HG02981 (cell line): Measurements from ENCODE around the gene PCDHGB6.
A peak's percentile ranks its signal among the peaks of the same experiment; 100 is the strongest.
"Not testable (repeated sequence)": the region's sequence is repeated elsewhere in the genome, so short reads cannot be mapped to it uniquely, and the experiment has no call there.

ENCODE experiments used
- ATAC-seq: cut with Tn5 transposase; IDR thresholded peaks from one replicate; pipeline ENCODE4 v1.9.1; 2021; ENCODE audit warnings: mild to moderate bottlenecking, moderate library complexity; ENCODE audit not compliant: unreplicated experiment

The PCDHGB6 gene

DNA sequence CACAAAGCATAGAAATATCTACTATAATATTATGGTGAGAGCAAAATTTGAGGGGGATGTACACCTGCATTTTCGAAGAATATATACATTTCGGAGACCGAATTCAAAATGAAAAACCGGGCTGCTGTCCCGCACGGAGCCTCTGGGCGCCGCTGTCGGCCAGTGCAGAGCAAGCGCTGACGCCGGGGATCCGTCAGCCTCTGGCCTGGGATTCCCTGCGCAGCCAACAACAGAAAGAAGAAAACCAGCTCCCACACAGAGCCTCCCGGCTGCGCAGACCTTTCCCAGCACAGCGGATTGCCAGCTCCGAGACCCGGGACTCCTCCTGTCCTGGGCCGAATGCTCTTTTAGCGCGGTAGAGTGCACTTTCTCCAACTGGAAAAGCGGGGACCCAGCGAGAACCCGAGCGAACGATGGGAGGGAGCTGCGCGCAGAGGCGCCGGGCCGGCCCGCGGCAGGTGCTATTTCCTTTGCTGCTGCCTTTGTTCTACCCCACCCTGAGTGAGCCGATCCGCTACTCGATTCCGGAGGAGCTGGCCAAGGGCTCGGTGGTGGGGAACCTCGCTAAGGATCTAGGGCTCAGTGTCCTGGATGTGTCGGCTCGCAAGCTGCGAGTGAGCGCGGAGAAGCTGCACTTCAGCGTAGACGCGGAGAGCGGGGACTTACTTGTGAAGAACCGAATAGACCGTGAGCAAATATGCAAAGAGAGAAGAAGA lies at the start of gene PCDHGB6:
PCDHGB6 (plus strand) TSS at position 232 of the 716 bp plus-strand sequence; CDS start at position 414, 182 bp downstream.
- not testable (repeated sequence) for ATAC-seq

DNA sequence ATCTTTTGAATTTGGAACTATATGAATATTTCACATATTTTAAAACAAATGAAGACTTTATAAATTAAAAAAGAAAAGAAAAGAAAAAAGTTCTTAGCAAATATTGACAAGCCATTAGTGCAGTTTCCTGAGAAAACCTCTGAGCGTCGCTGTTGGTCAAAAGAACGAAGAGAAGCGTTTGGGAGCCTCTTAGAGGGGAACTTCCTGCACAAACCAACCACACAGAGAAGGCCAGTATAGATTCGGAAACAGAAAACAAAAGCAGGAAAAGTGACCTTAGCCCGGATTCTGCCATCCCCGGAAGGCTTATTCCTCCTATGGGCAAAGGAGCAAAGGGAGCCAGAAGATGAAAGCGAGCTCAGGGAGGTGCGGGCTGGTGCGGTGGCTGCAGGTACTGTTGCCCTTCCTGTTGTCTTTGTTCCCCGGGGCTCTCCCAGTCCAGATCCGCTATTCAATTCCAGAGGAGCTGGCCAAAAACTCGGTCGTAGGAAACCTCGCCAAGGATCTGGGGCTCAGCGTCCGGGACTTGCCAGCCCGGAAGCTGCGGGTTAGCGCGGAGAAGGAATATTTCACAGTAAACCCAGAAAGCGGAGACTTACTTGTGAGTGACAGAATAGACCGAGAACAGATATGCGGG lies 47.9 kb upstream of the PCDHGB6 start, which contains the start of gene PCDHGB2:
PCDHGB2 (plus strand) TSS at position 205 of the 637 bp plus-strand sequence; CDS start at position 347, 142 bp downstream.
- no peak for ATAC-seq

DNA sequence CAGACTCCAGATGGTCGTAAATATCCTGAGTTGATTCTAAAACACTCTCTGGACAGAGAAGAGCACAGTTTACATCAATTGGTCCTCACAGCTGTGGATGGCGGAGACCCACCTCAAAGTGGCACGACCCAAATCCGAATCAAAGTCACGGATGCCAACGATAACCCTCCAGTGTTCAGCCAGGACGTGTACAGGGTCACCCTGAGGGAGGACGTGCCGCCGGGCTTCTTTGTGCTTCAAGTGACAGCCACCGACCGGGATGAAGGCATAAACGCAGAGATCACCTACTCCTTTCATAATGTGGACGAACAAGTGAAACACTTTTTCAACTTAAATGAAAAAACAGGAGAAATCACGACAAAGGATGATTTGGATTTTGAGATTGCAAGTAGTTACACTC lies 47.1 kb upstream of the PCDHGB6 start:
- no peak for ATAC-seq

DNA sequence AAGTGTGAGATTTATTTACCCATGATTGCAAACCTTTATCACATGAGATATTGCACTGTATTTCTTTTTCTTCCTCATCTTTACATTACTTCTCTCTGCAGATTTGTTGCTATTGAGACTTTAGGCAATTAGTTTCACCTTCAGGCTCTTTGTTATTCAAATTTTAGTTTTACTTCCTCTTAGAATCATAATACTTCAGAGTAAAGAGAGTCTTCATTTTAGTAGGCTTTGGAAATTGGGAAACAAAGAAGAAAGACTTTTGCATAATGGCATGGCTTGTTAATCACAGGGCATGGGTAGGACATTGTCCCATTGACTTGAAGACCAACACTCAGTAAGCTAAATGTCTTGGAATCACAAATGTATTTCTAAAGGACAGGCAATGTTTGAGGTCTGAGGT lies 45.1 kb upstream of the PCDHGB6 start:
- ATAC-seq: no peak

DNA sequence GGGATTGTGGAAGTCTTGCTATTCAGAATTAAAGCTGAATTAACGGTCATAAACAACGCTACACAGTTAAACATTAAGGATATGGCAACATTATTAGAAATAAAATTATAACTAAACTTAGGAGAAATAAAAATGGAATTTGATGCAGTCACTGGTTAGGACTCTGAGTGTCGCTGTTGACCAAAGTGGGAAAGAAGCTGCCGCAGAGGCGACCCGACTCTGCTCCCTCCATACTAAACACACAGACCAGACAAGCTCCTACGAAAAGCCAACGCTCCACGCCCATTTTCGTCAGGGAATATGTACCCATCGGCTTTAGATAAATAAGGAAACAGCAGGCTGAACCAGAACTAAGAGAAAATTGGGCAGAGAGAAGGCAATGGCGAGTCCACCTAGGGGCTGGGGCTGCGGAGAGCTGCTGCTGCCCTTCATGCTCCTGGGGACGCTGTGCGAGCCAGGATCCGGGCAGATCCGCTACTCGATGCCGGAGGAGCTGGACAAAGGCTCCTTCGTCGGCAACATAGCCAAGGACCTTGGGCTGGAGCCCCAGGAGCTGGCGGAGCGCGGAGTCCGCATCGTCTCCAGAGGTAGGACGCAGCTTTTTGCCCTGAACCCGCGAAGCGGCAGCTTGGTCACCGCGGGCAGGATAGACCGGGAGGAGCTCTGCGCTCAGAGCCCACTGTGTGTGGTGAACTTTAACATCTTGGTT lies 43.7 kb upstream of the PCDHGB6 start, which contains the start of gene PCDHGA5:
PCDHGA5 (plus strand) TSS at position 211 of the 709 bp plus-strand sequence; CDS start at position 380, 169 bp downstream.
- ATAC-seq: no peak

DNA sequence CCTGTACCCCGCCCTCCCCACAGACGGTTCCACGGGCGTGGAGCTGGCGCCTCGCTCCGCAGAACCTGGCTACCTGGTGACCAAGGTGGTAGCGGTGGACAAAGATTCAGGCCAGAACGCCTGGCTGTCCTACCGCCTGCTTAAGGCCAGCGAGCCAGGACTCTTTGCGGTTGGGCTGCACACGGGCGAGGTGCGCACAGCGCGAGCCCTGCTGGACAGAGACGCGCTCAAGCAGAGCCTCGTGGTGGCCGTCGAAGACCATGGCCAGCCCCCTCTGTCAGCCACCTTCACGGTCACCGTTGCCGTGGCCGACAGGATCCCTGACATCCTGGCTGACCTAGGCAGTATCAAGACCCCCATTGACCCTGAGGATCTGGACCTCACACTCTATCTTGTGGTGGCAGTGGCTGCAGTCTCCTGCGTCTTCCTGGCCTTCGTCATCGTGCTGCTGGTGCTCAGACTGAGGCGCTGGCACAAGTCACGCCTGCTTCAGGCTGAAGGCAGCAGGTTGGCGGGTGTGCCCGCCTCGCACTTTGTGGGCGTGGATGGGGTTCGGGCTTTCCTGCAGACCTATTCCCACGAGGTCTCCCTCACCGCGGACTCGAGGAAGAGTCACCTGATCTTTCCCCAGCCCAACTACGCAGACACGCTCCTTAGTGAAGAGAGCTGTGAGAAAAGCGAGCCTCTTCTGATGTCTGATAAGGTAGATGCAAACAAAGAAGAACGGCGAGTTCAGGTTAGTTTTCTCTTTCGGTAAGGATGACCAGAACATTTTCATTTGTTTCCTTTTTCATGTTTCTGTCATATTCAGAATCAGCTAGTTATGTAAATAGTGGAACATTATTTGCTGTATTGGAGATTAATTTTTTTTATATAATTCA lies 41.6 kb upstream of the PCDHGB6 start:
- no peak for ATAC-seq

DNA sequence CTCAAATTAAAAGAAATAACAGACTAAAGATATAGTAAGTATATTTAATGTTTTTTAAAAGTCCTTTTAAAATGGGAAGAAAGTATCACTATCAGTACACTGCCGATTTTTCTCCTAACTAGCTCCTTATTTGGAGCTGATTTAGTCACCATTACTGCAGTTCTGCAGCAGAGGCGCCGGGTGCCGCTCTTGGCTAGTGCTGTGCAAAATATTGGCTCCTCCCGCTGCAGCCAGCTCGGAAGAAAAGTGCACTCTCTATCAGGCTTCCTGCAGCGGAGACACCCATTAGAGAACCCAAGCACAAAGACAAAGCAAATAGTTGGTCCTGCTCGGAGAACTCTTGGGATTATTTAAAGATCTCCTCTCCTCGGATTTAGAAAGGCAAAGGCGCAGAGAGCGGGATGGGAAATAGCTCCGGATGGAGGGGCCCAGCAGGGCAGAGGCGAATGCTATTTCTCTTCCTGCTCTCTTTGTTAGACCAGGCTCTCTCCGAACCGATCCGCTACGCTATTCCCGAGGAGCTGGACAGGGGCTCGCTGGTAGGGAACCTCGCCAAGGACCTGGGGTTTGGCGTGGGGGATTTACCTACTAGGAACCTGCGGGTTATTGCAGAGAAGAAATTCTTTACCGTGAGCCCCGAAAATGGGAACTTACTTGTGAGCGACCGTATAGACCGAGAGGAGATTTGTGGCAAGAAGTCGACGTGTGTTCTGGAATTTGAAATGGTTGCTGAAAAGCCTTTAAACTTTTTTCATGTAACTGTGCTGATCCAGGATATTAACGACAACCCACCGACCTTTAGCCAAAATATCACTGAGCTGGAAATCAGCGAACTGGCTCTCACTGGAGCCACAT lies 37.6 kb upstream of the PCDHGB6 start, which contains the start of gene PCDHGB3:
PCDHGB3 (plus strand) TSS at position 249 of the 855 bp plus-strand sequence; CDS start at position 402, 153 bp downstream.
- peak; percentile 84 for ATAC-seq

DNA sequence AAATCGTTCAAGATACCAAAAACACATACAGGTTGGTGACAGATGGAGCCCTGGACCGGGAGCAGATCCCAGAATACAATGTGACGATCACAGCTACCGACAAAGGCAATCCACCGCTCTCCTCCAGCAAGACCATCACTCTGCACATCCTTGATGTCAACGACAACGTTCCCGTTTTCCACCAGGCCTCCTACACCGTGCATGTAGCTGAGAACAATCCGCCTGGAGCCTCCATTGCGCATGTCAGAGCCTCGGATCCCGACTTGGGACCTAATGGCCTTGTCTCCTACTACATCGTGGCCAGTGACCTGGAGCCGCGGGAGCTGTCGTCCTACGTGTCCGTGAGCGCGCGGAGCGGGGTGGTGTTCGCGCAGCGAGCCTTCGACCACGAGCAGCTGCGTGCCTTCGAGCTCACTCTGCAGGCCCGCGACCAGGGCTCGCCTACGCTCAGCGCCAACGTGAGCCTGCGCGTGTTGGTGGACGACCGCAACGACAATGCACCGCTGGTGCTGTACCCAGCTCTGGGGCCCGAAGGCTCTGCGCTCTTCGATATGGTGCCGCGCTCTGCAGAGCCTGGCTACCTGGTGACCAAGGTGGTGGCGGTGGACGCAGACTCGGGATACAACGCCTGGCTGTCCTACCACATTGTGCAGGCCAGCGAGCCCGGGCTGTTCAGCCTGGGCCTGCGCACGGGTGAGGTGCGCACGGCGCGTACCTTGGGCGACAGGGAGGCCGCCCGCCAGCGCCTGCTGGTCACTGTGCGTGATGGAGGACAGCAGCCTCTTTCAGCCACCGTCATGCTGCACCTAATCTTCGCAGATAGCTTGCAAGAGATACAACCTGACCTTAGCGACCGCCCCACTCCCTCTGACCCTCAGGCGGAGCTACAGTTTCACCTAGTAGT lies 36.0 kb upstream of the PCDHGB6 start:
- ATAC-seq: no peak

DNA sequence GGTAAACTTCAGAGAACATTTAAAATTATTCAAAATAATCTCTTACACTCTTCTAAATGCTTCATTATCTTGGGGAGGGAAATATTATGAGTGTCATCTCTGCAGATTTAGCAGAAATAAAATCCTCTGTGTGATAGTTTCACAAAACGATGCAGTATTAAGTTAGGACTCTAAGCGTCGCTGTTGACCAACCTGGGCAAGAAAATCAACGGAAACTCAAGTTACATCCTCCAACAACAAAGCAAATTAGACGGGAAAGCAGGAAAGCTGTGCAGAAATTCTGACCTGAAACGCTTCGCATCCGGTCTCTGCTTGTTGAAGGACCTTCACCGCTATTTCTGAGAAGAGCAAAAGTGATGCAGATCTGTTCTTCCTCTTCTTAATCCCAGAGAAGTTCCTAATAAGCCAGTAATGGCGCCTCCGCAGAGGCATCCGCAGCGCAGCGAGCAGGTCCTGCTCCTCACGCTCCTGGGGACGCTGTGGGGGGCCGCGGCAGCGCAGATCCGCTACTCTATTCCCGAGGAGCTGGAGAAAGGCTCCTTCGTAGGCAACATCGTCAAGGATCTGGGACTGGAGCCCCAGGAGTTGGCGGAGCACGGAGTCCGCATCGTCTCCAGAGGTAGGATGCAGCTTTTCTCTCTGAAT lies 34.0 kb upstream of the PCDHGB6 start, which contains the start of gene PCDHGA6:
PCDHGA6 (plus strand) TSS at position 219 of the 645 bp plus-strand sequence; CDS start at position 412, 193 bp downstream.
- ATAC-seq: no peak

DNA sequence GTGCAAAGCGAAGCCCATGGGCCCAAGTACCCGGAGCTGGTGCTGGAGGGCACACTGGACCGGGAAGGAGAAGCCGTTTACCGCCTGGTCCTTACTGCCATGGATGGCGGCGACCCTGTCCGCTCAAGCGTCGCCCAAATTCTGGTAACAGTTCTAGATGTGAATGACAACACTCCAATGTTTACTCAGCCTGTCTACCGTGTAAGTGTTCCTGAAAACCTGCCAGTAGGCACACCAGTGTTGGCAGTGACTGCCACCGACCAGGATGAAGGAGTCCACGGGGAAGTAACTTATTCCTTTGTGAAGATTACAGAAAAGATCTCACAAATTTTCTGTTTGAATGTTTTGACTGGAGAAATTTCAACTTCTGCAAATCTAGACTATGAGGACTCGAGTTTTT lies 33.2 kb upstream of the PCDHGB6 start:
- ATAC-seq: no peak

DNA sequence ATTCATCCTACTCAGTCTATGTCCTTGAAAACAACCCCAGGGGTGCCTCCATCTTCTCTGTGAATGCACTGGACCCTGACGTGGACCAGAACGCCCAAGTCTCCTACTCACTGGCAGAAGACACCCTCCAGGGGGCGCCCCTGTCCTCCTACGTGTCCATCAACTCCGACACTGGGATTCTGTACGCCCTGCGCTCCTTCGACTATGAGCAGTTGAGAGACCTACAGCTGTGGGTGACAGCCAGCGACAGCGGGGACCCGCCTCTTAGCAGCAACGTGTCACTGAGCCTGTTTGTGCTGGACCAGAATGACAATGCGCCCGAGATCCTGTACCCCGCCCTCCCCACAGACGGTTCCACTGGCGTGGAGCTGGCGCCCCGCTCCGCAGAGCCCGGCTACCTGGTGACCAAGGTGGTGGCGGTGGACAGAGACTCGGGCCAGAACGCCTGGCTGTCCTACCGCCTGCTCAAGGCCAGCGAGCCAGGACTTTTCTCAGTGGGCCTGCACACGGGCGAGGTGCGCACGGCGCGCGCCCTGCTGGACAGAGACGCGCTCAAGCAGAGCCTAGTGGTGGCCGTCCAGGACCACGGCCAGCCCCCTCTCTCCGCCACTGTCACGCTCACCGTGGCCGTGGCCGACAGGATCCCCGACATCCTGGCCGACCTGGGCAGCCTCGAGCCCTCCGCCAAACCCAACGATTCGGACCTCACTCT lies 32.2 kb upstream of the PCDHGB6 start:
- not testable (repeated sequence) for ATAC-seq

DNA sequence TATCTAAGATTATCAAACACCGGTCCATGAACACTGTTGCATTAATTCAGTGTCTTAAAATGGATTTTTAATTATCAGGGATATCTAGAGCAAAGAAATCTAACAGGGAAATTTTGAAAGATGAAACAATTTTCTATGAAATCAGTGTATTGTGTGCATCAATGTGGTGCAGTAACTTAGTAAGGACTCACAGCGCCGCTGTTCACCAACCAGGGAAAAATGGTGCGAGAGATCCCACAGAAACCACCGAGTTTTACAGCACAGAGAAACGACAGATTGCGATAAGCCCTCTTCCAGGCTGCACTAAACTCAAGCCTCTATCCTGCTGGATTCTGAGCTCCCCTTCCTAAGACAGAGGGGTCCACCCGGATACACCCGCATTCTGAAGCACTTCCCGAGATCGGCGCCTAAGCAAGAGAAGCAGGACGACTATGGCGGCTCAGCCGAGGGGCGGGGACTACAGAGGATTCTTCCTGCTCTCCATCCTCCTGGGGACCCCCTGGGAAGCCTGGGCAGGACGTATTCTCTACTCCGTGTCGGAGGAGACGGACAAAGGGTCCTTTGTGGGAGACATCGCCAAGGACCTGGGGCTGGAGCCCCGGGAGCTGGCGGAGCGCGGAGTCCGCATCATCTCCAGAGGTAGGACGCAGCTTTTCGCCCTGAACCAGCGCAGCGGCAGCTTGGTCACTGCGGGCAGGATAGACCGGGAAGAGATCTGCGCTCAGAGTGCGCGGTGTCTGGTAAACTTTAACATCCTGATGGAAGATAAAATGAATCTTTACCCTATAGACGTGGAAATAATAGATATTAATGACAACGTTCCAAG lies 25.1 kb upstream of the PCDHGB6 start, which contains the start of gene PCDHGA7:
PCDHGA7 (plus strand) TSS at position 274 of the 826 bp plus-strand sequence; CDS start at position 432, 158 bp downstream.
- no peak for ATAC-seq

DNA sequence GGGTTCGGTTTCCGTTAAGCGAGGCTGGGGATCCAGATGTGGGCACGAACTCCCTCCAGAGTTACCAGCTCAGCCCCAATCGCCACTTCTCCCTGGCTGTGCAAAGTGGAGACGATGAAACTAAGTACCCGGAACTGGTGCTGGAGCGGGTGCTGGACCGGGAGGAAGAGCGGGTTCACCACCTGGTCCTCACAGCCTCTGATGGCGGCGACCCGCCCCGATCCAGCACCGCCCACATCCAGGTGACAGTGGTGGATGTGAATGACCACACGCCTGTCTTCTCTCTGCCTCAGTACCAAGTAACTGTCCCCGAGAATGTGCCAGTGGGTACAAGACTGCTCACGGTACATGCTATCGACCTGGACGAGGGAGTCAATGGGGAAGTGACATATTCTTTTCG lies 24.5 kb upstream of the PCDHGB6 start:
- ATAC-seq: no peak

DNA sequence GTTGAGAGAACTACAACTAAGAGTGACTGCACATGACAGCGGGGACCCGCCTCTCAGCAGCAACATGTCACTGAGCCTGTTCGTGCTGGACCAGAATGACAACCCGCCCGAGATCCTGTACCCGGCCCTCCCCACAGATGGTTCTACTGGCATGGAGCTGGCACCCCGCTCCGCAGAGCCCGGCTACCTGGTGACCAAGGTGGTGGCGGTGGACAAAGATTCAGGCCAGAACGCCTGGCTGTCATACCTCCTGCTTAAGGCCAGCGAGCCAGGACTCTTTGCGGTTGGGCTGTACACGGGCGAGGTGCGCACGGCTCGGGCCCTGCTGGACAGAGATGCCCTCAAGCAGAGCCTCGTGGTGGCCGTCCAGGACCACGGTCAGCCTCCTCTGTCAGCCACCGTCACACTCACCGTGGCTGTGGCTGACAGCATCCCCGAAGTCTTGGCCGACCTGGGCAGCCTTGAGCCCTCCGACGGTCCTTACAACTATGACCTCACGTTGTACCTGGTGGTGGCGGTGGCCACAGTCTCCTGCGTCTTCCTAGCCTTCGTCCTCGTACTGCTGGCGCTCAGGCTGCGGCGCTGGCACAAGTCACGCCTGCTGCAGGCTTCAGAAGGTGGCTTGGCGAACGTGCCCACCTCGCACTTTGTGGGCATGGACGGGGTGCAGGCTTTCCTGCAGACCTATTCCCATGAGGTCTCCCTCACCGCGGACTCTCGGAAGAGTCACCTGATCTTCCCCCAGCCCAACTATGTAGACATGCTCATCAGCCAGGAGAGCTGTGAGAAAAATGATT lies 23.2 kb upstream of the PCDHGB6 start:
- ATAC-seq: no peak

DNA sequence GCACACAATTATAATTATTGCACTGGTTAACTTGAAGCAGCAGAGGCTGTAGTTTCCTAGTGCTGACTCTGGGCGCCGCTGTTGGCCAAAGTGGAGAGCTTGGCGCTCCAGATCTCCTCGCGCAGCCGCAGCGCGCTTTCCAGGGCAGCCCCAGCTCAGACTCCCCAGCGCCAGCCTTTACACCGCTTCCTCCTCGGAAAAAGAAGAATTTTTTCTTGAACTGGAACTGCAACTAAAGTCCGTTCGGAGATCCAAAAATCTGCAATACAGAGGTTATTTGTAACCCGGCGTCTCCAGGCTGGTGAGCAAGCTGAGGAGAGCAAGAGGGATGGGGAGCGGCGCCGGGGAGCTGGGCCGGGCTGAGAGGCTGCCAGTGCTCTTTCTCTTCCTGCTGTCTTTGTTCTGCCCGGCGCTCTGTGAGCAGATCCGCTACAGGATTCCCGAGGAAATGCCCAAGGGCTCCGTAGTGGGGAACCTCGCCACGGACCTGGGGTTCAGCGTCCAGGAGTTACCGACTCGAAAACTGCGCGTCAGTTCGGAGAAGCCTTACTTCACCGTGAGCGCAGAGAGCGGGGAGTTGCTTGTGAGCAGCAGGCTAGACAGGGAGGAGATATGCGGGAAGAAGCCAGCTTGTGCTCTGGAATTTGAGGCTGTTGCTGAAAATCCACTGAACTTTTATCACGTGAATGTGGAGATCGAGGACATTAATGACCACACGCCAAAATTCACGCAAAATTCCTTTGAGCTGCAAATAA lies 20.1 kb upstream of the PCDHGB6 start, which contains the start of gene PCDHGB4:
PCDHGB4 (plus strand) TSS at position 142 of the 755 bp plus-strand sequence; CDS start at position 329, 187 bp downstream.
- peak; percentile 47 for ATAC-seq
